IPS-20b (cell line): Measurements from ENCODE around the gene HOATZ.
A peak's percentile ranks its signal among the peaks of the same experiment; 100 is the strongest.

Experiments
- H3K27ac ChIP-seq: one replicate; pipeline ENCODE4 v1.5.1; 2013; ENCODE audit warnings: low read length
- H3K27me3 ChIP-seq: 2 replicates; pipeline ENCODE4 v1.6.1; 2013; ENCODE audit warnings: mild to moderate bottlenecking, low read length, inconsistent platforms; ENCODE audit not compliant: insufficient read depth
- H3K36me3 ChIP-seq: 2 replicates; pipeline ENCODE4 v1.6.1; 2013; ENCODE audit warnings: low read depth, mild to moderate bottlenecking, inconsistent platforms, low read length, moderate library complexity; ENCODE audit not compliant: insufficient read depth
- H3K4me1 ChIP-seq: 2 replicates; pipeline ENCODE4 v1.6.1; 2013; ENCODE audit warnings: mild to moderate bottlenecking, control low read depth, inconsistent platforms, low read length, moderate library complexity; ENCODE audit not compliant: insufficient read depth
- H3K4me3 ChIP-seq: 2 replicates; pipeline ENCODE4 v1.5.1; 2013; ENCODE audit warnings: mild to moderate bottlenecking, low read length, inconsistent platforms
- H3K9ac ChIP-seq: 2 replicates; pipeline ENCODE4 v1.6.1; 2013; ENCODE audit warnings: low read depth, mild to moderate bottlenecking, inconsistent platforms, low read length, moderate library complexity
- H3K9me3 ChIP-seq: 2 replicates; pipeline ENCODE4 v1.6.1; 2013; ENCODE audit warnings: mild to moderate bottlenecking, low read depth, low read length, inconsistent platforms; ENCODE audit not compliant: insufficient read depth

Gene HOATZ

GRCh38 chr11:111554532-111554931, 40.0 kb downstream of the HOATZ start:
- peaks cover 14% of the 10 kb centered on the region for H3K9me3 ChIP-seq
- H3K27ac ChIP-seq: no peak overlapping the region
- peaks cover 11% of the 10 kb centered on the region; the same call in 1 of the 2 replicates for H3K36me3 ChIP-seq
- peaks cover 4% of the 10 kb centered on the region; the same call in 1 of the 2 replicates for H3K4me1 ChIP-seq
- no peak overlapping the region for H3K9ac ChIP-seq
- H3K27me3 ChIP-seq: no peaks in the 10 kb centered on the region
- no peak overlapping the region for H3K4me3 ChIP-seq

- H3K4me3 ChIP-seq: no peak overlapping the region
- H3K9ac ChIP-seq: no peak overlapping the region
- peaks cover 14% of the 10 kb centered on the region for H3K9me3 ChIP-seq
- no peak overlapping the region for H3K27ac ChIP-seq
- H3K4me1 ChIP-seq: no peaks in the 10 kb centered on the region; the same call in 1 of the 2 replicates
- H3K36me3 ChIP-seq: peaks cover 11% of the 10 kb centered on the region; the same call in 1 of the 2 replicates
- H3K27me3 ChIP-seq: no peaks in the 10 kb centered on the region
Measured at GRCh38 chr11:111555255-111555654, 40.7 kb downstream of the HOATZ start.

GRCh38 chr11:111557425-111558111, 43.0 kb downstream of the HOATZ start:
- H3K27me3 ChIP-seq: no peaks in the 10 kb centered on the region
- H3K9me3 ChIP-seq: peaks cover 14% of the 10 kb centered on the region
- H3K36me3 ChIP-seq: peaks cover 11% of the 10 kb centered on the region; the same call in 1 of the 2 replicates
- H3K9ac ChIP-seq: no peak overlapping the region
- H3K4me3 ChIP-seq: no peak overlapping the region
- no peak overlapping the region for H3K27ac ChIP-seq
- H3K4me1 ChIP-seq: peaks cover 18% of the 10 kb centered on the region

GRCh38 chr11:111559800-111560464, 45.4 kb downstream of the HOATZ start:
- Histone ChIP-seq H3K4me3 (no peak overlapping the region), H3K27ac (no peak overlapping the region), H3K27me3 (no peaks in the 10 kb centered on the region), H3K9ac (no peak overlapping the region), H3K4me1 (peaks cover 27% of the 10 kb centered on the region), H3K36me3 (peaks cover 11% of the 10 kb centered on the region; the same call in 1 of the 2 replicates), H3K9me3 (peaks cover 14% of the 10 kb centered on the region)

- Histone ChIP-seq H3K27me3 (no peaks in the 10 kb centered on the region), H3K9me3 (peaks cover 9% of the 10 kb centered on the region; the same call in 1 of the 2 replicates), H3K36me3 (peaks cover 9% of the 10 kb centered on the region; the same call in 1 of the 2 replicates), H3K4me1 (peaks cover 27% of the 10 kb centered on the region), H3K4me3 (no peak overlapping the region), H3K9ac (no peak overlapping the region), H3K27ac (no peak overlapping the region)
Measured at GRCh38 chr11:111560800-111561199, 46.2 kb downstream of the HOATZ start.

- H3K27ac ChIP-seq: no peak overlapping the region
- H3K27me3 ChIP-seq: no peaks in the 10 kb centered on the region
- peaks cover 4% of the 10 kb centered on the region; the same call in 1 of the 2 replicates for H3K36me3 ChIP-seq
- no peak overlapping the region for H3K4me3 ChIP-seq
- peaks cover 3% of the 10 kb centered on the region; the same call in 1 of the 2 replicates for H3K9me3 ChIP-seq
- H3K9ac ChIP-seq: peak overlapping the region; percentile 23; the same call in 1 of the 2 replicates
- peaks cover 27% of the 10 kb centered on the region for H3K4me1 ChIP-seq
Measured at GRCh38 chr11:111561306-111561705, 46.7 kb downstream of the HOATZ start.

GRCh38 chr11:111561791-111562325, 47.3 kb downstream of the HOATZ start:
- no peaks in the 10 kb centered on the region for H3K9me3 ChIP-seq
- H3K27ac ChIP-seq: no peak overlapping the region
- H3K36me3 ChIP-seq: no peaks in the 10 kb centered on the region
- H3K4me3 ChIP-seq: 0 out of 2 replicates have a peak overlapping the region, but pooled peaks have one; percentile 6
- no peaks in the 10 kb centered on the region for H3K27me3 ChIP-seq
- H3K9ac ChIP-seq: peak overlapping the region; percentile 23; the same call in 1 of the 2 replicates
- peaks cover 32% of the 10 kb centered on the region for H3K4me1 ChIP-seq

GRCh38 chr11:111562692-111563389, 48.3 kb downstream of the HOATZ start:
- Histone ChIP-seq H3K4me1 (peaks cover 34% of the 10 kb centered on the region), H3K4me3 (no peak overlapping the region)

GRCh38 chr11:111565114-111565720, 50.6 kb downstream of the HOATZ start:
- Histone ChIP-seq H3K36me3 (no peaks in the 10 kb centered on the region), H3K27me3 (no peaks in the 10 kb centered on the region), H3K9me3 (no peaks in the 10 kb centered on the region), H3K4me1 (peaks cover 34% of the 10 kb centered on the region), H3K27ac (no peak overlapping the region), H3K4me3 (no peak overlapping the region), H3K9ac (no peak overlapping the region)

More at GRCh38 chr11:111562692-111563389, 48.3 kb downstream of the HOATZ start:
- H3K36me3 ChIP-seq: no peaks in the 10 kb centered on the region
- no peaks in the 10 kb centered on the region for H3K9me3 ChIP-seq
- H3K27ac ChIP-seq: no peak overlapping the region
- H3K27me3 ChIP-seq: no peaks in the 10 kb centered on the region
- H3K9ac ChIP-seq: 0 out of 2 replicates have a peak overlapping the region, but pooled peaks have one; percentile 13

- Histone ChIP-seq H3K27me3 (no peaks in the 10 kb centered on the region), H3K4me1 (peaks cover 28% of the 10 kb centered on the region), H3K9ac (no peak overlapping the region), H3K36me3 (no peaks in the 10 kb centered on the region), H3K9me3 (no peaks in the 10 kb centered on the region), H3K27ac (no peak overlapping the region), H3K4me3 (no peak overlapping the region)
Measured at GRCh38 chr11:111566324-111566723, 51.7 kb downstream of the HOATZ start.

- Histone ChIP-seq H3K27me3 (no peaks in the 10 kb centered on the region), H3K36me3 (no peaks in the 10 kb centered on the region), H3K4me1 (peaks cover 7% of the 10 kb centered on the region; the same call in 1 of the 2 replicates), H3K27ac (no peak overlapping the region), H3K4me3 (no peak overlapping the region), H3K9me3 (no peaks in the 10 kb centered on the region), H3K9ac (no peak overlapping the region)
Measured at GRCh38 chr11:111569476-111569875, 54.9 kb downstream of the HOATZ start.
